Measurements from ENCODE around the gene SOX4.

SOX4 gene

GRCh38 chr6:21594416-21595281 is 1.1 kb downstream of the SOX4 start:
- DNase-seq = peak; percentile 72

- peak; percentile 42 for DNase-seq
These were observed 2.0 kb downstream of the SOX4 start for GRCh38 chr6:21595285-21596144.

GRCh38 chr6:21596145-21596948 is 2.8 kb downstream of the SOX4 start:
- peak; percentile 64 for DNase-seq

- peak; percentile 51 for DNase-seq
These were observed 3.6 kb downstream of the SOX4 start for GRCh38 chr6:21596949-21597682.

GRCh38 chr6:21597801-21598673 is 4.5 kb downstream of the SOX4 start:
- peak; percentile 48 for DNase-seq

GRCh38 chr6:21598674-21599023 is 5.1 kb downstream of the SOX4 start:
- DNase-seq = peak; percentile 17

GRCh38 chr6:21599051-21599696 is 5.6 kb downstream of the SOX4 start:
- no peak for DNase-seq

- no peak for DNase-seq
These were observed 7.9 kb downstream of the SOX4 start for GRCh38 chr6:21601339-21601923.

GRCh38 chr6:21601932-21602390 is 8.4 kb downstream of the SOX4 start:
- no peak for DNase-seq

GRCh38 chr6:21603082-21603952 is 9.8 kb downstream of the SOX4 start:
- no peak for DNase-seq

- DNase-seq = no peak
These were observed 10.5 kb downstream of the SOX4 start for GRCh38 chr6:21604081-21604480.

GRCh38 chr6:21605166-21605565 is 11.6 kb downstream of the SOX4 start:
- no peak for DNase-seq

GRCh38 chr6:21608601-21609000 is 15.1 kb downstream of the SOX4 start:
- no peak for DNase-seq

- DNase-seq = no peak
These were observed 16.4 kb downstream of the SOX4 start for GRCh38 chr6:21609881-21610329.

- no peak for DNase-seq
These were observed 16.8 kb downstream of the SOX4 start for GRCh38 chr6:21610341-21610740.

- DNase-seq = no peak
These were observed 17.9 kb downstream of the SOX4 start for GRCh38 chr6:21611485-21611884.

- DNase-seq = no peak
These were observed 18.7 kb downstream of the SOX4 start for GRCh38 chr6:21612067-21612745.

- no peak for DNase-seq
These were observed 20.3 kb downstream of the SOX4 start for GRCh38 chr6:21613809-21614208.

- DNase-seq = no peak
These were observed 20.7 kb downstream of the SOX4 start for GRCh38 chr6:21614226-21614625.

Measured in EL (cell line).